GM21360 (cell line): ENCODE results near the gene SLC34A1.
A peak's percentile ranks its signal among the peaks of the same experiment; 100 is the strongest.

Experiments used
- ATAC-seq: cut with Tn5 transposase; IDR thresholded peaks from one replicate; pipeline ENCODE4 v1.9.1; 2021; ENCODE audit warnings: mild to moderate bottlenecking, moderate library complexity; ENCODE audit not compliant: unreplicated experiment

Gene SLC34A1

GRCh38 chr5:177430140-177430951 is 46.1 kb downstream of the SLC34A1 start:
- no peak for ATAC-seq

- ATAC-seq = no peak
Measured at GRCh38 chr5:177430972-177431316, 46.7 kb downstream of the SLC34A1 start.

- peak; percentile 37 for ATAC-seq
Measured at GRCh38 chr5:177431317-177432142, 47.3 kb downstream of the SLC34A1 start.

- ATAC-seq = no peak
Measured at GRCh38 chr5:177432143-177432838, 48.1 kb downstream of the SLC34A1 start.

GRCh38 chr5:177432839-177433657 is 48.8 kb downstream of the SLC34A1 start:
- ATAC-seq = no peak

GRCh38 chr5:177433658-177434217 is 49.5 kb downstream of the SLC34A1 start:
- ATAC-seq = no peak

- no peak for ATAC-seq
Measured at GRCh38 chr5:177434437-177434836, 50.2 kb downstream of the SLC34A1 start.

- no peak for ATAC-seq
Measured at GRCh38 chr5:177434942-177435738, 50.9 kb downstream of the SLC34A1 start.

GRCh38 chr5:177435847-177436536 is 51.8 kb downstream of the SLC34A1 start:
- ATAC-seq = no peak

- no peak for ATAC-seq
Measured at GRCh38 chr5:177437623-177438022, 53.4 kb downstream of the SLC34A1 start.

GRCh38 chr5:177438468-177438867 is 54.2 kb downstream of the SLC34A1 start:
- no peak for ATAC-seq

GRCh38 chr5:177439518-177440053 is 55.4 kb downstream of the SLC34A1 start:
- ATAC-seq = no peak

GRCh38 chr5:177440211-177440989 is 56.2 kb downstream of the SLC34A1 start:
- ATAC-seq = no peak

- ATAC-seq = no peak
Measured at GRCh38 chr5:177440990-177441780, 57.0 kb downstream of the SLC34A1 start.

GRCh38 chr5:177442066-177442826 is 58.0 kb downstream of the SLC34A1 start:
- ATAC-seq = no peak
